GM20431 (cell line): ENCODE measurements around the gene GTF2I.
"Not testable (repeated sequence)": the region's sequence is repeated elsewhere in the genome, so short reads cannot be mapped to it uniquely, and the experiment has no call there.

ENCODE experiments used
- in situ Hi-C: fragments of 300-500 bp; cut with MseI, MboI; formaldehyde crosslinking; loops from one replicate; pipeline ENCODE4 v1.15.0; 2020; ENCODE audit warnings: low sequenced_read_pairs; ENCODE audit not compliant: unreplicated experiment

The GTF2I gene

DNA sequence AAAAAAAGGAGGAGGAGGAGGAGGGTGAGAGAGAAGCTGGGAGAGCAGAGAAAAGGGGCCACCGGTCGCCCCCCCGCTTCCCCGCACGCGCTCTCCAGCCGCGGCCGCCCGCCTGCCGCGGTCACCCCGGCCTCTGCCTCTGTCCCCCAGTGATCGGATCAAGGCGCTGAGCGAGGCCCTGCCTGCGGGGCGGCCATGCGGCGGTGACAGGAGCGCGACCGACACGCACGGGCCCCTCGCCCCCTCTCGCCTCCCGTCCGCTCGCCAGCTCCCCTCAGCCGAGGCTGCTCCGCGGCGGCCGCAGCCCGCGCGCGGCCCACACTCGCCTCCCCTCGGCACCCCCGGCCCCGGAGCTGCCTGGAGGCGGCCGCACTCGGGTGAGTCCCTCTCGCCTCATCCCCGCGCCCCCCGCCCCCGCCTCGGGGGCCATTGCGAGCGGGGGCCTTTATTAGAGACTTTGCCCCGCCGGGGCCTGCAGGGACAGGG is at the start of gene GTF2I:
Gene GTF2I, plus strand, starts transcription at position 27 of the 486 bp plus-strand sequence. CDS start 31,411 bp downstream, outside the sequence.
- in situ Hi-C loops, result no loop called here

DNA sequence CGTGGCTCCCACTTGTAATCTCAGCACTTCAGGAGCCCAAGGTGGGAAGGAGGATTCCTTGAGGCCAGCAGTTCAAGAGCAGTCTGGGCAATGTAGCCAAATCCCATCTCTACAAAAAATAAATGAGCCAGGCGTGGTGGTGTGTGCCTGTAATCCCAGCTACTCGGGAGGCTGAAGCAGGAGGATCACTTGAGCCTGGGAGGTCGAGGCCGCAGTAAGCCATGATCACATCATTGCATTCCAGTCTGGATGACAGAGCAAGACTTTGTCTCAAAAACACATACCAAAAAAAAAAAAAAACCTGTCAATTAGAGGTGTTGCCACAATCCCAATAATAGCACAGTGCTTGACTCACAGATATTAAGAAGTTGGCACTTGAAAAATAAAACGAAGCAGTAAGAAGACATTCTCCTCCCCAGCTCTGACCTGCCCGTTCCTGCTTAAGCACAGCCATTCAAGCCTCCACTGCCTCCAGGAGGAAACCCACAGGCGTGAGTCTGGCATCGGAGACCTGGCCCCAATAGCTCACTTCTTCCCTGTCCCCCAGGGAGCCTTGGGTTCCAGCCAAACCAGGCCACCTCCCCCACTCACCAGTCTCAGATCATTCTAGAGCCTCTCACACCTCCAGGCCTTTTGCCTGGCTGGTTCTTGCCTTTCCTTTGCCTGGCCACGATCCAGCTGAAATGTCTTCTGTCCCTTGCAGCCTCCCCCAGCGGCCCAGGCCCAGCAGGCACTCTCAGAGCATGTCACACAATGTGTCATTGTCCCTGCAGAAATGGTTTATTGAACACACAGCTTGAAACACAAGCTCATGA is 45.3 kb upstream of the GTF2I start:
- in situ Hi-C loops, result no loop called here

GRCh38 chr7:74615933-74616780 is 41.4 kb upstream of the GTF2I start:
- in situ Hi-C loops, result no loop called here

GRCh38 chr7:74617180-74617744 is 40.3 kb upstream of the GTF2I start:
- in situ Hi-C loops, result no loop called here

DNA sequence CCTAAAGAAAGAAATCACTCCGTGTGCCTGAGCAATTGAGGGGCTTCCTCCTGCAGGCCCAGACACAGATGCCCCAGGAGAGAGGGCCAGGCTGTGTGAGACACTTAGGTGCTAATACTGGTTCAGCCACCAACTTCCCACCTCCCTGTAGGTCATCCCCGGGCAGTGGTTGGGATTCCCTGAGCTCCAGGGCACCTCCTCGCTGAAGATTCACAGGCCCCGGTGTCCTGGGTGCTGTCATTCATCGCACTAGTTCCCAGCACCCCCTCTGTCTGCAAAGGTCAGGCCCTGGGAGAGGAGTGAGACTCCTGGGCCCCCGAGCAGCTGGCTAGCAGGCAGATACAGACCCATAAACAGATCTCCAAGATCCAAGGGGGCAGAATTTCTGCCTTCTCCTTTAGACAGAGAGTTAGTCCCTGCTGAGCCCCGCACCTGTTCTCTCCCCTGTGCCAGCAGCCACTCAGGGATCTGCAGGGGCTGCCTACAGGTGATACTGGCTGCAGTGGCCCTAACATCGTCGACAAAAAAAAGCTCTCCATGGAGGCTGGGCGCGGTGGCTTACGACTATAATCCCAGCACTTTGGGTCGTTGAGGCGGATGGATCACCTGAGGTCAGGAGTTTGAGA is 38.2 kb upstream of the GTF2I start:
- in situ Hi-C loops, result no loop called here

GRCh38 chr7:74622228-74622749 is 35.2 kb upstream of the GTF2I start:
- in situ Hi-C loops, result no loop called here

DNA sequence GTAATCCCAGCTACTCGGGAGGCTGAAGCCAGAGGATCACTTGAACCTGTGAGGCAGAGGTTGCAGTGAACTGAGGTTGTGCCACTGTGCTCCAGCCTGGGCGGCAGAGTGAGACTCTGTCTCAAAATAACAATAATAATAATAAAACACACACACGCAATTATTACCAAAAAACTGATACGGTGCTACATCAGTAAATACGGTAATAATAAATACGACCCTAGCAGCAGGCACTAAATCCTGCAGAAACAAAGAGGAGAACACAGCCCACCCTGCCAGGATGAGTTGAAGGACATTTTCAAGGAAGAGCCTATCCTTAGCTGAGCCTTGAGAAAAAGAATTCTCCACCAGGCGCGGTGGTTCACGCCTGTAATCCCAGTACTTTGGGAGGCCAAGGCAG is 34.4 kb upstream of the GTF2I start:
- in situ Hi-C loops, result no loop called here

- in situ Hi-C loops, result no loop called here
Observed at GRCh38 chr7:74625446-74625845, 32.1 kb upstream of the GTF2I start.

- in situ Hi-C loops, result no loop called here
Observed at GRCh38 chr7:74627661-74628411, 29.7 kb upstream of the GTF2I start.

GRCh38 chr7:74632505-74632904 is 25.0 kb upstream of the GTF2I start:
- in situ Hi-C loops, result no loop called here

- in situ Hi-C loops, result no loop called here
Observed at GRCh38 chr7:74633451-74633921, 24.0 kb upstream of the GTF2I start.

- in situ Hi-C loops, result no loop called here
Observed at GRCh38 chr7:74637745-74638144, 19.8 kb upstream of the GTF2I start.

DNA sequence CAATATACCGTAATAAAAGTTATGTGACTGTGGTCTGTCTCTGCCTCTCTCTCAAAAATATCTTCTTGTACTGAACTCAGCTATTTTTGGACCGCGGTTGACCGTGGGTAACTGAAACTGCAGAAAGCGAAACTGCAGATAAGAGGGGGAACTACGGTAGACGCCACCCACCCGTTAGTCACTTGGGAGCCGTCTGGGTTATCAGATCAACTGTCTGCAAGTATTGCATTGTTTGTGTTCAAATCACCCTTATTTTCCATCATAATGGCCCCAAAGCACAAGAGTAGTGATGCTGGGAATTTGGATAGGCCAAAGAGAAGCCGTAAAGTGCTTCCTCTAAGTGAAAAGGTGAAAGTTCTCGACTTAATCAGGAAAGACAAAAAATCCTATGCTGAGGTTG is 7.5 kb upstream of the GTF2I start:
- in situ Hi-C loops, result not testable (repeated sequence)

DNA sequence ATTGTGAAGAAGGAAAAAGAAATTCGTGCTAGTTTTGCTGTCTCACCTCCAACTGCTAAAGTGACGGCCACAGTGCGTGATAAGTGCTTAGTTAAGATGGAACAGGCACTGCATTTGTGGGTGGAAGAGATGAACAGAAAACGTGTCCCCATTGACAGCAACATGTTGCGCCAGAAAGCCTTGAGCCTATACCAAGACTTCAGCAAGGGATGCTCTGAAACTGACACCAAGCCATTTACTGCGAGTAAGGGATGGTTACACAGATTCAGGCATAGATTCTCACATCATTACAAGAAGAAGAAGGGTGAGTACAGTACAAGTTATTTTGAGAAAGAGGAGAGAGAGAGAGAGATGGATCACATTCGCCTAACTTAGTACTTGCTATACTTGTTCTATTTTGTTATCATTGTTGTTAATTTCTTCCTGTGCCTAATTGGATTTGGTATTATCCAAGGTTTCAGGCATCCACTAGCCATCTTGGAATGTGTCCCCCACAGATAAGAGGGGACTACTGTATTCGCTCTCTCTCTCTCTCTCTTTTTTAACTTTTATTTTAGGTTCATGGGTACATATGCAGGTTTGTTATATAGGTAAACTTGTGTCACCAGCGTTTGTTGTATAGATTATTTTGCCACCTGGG is 6.9 kb upstream of the GTF2I start:
- in situ Hi-C loops, result not testable (repeated sequence)

DNA sequence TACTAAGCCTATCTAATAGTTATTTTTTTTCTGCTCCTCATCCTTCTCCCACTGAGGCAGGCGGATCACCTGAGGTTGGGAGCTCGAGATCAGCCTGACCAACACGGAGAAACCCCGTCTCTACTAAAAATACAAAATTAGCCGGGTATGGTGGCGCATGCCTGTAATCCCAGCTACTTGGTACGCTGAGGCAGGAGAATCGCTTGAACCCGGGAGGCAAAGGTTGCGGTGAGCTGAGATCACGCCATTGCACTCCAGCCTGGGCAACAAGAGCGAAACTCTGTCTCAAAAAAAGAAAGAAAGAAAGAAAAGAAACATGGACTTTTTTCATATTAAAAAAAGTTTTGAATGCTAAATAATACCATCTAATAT is 6.4 kb upstream of the GTF2I start:
- in situ Hi-C loops, result not testable (repeated sequence)

GRCh38 chr7:74653686-74654181 is 3.8 kb upstream of the GTF2I start:
- in situ Hi-C loops, result no loop called here

DNA sequence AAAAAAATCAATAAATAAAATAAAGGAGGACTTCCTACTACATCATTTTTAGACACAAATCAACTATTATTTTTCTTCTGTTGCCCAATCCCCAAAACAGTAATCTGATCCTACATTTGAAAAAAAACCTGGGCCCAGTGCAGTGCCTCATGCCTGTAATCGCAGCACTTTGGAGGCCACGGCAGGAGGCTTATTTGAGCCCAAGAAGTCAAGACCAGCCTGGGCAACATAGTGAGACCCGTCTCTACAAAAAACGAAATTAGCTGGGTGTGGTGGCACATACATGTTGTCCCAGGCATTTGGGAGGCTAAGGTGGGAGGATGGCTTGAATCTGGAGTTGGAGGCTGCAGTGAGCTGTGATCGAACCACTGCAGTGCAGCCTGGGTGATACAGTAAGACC is 2.7 kb upstream of the GTF2I start:
- in situ Hi-C loops, result no loop called here

GRCh38 chr7:74655324-74655723 is 2.2 kb upstream of the GTF2I start:
- in situ Hi-C loops, result no loop called here
